Testis (tissue), 3 donors: ENCODE measurements around the gene BSN. TPM values are rescaled to one million over a fixed set of nuclear protein-coding genes. Genes with fewer than 3 reads are reported as not detected.

Experiments
- DNase-seq: peaks from one replicate; pipeline ENCODE4 v3.0.0-alpha.2; 2019
- H3K27ac ChIP-seq, 2 donors: fragments of 200-600 bp; sonication (generic); one replicate each; pipeline ENCODE4 v1.5.1; 2019
- H3K27me3 ChIP-seq: fragments of 200-600 bp; sonication (generic); one replicate; pipeline ENCODE4 v1.5.1; 2019
- H3K36me3 ChIP-seq: fragments of 200-600 bp; sonication (generic); one replicate; pipeline ENCODE4 v1.5.1; 2017; ENCODE audit warnings: low read depth; ENCODE audit errors: missing control alignments
- H3K4me1 ChIP-seq: fragments of 200-600 bp; sonication (generic); one replicate; pipeline ENCODE4 v1.5.1; 2019
- H3K4me3 ChIP-seq, 2 donors: fragments of 200-600 bp; sonication (generic); one replicate each; pipeline ENCODE4 v1.5.1; 2017 to 2019
- H3K9me3 ChIP-seq: fragments of 200-600 bp; sonication (generic); one replicate; pipeline ENCODE4 v1.5.1; 2017
- CTCF ChIP-seq, 3 experiments: fragments of 450-650 bp in 2 of 3; fragments of 200-600 bp in 1 of 3; sonication (generic) in 1 of 3; IDR thresholded peaks; one replicate each; pipeline ENCODE4 v1.5.1; 2016 to 2019; ENCODE audit warnings: antibody characterized with exemption in 3 of 3, mild to moderate bottlenecking in 2 of 3, moderate library complexity in 1 of 3
- POLR2A ChIP-seq: fragments of 450-650 bp; IDR thresholded peaks from one replicate; pipeline ENCODE4 v1.6.1; 2017; ENCODE audit warnings: antibody characterized with exemption, mild to moderate bottlenecking, moderate library complexity
- WGBS, 2 donors: methylation state at CpG; one replicate each; pipeline ENCODE4 v1.1.5; 2018; 5-methylcytosine and 5-hydroxymethylcytosine counted together
- intact Hi-C: fragments of 100-400 bp; cut with DNase I; formaldehyde crosslinking; loops from one replicate; pipeline ENCODE4 v1.15.1; 2023; ENCODE audit warnings: low total_unique reads
- polyA plus RNA-seq: library from polyadenylated mRNA; stranded (reverse); fragments of 350-450 nt; fragmentation: Illumina TruSeq; extraction: RNeasy Lipid Tissue Mini Kit (QIAGEN cat#74804); gene quantifications from one replicate; pipeline ENCODE4 v1.2.3, GENCODE V29; 2014; ENCODE audit warnings: low read depth, low replicate concordance; ENCODE audit not compliant: insufficient read depth
- total RNA-seq, 2 donors: library from RNA; depleted of rRNA; stranded (reverse); fragments of >200 nt; gene quantifications; one replicate each; pipeline ENCODE4 v1.2.3, GENCODE V29; 2016

The BSN gene
- total and polyA plus RNA-seq, 3 donors from 2014 or later = 9.9 to 25.3 (median 18.9) TPM

- Histone ChIP-seq H3K4me1 (no peaks in the 10 kb centered on the region), H3K9me3 (no peaks in the 10 kb centered on the region), H3K4me3 (no peak overlapping the region), H3K27ac (no peak overlapping the region), H3K27me3 (no peaks in the 10 kb centered on the region), H3K36me3 (no peaks in the 10 kb centered on the region)
- intact Hi-C loops = no loop called here
- TF ChIP-seq POLR2A (no peak), CTCF (IDR thresholded peaks at IDR 0.05) (no peak)
- no peak for DNase-seq
- 92 to 100% methylated on average over 6 to 13 of the region's 13 CpGs for WGBS, 2 donors
Observed at GRCh38 chr3:49625071-49625470, 70.8 kb downstream of the BSN start.

DNA sequence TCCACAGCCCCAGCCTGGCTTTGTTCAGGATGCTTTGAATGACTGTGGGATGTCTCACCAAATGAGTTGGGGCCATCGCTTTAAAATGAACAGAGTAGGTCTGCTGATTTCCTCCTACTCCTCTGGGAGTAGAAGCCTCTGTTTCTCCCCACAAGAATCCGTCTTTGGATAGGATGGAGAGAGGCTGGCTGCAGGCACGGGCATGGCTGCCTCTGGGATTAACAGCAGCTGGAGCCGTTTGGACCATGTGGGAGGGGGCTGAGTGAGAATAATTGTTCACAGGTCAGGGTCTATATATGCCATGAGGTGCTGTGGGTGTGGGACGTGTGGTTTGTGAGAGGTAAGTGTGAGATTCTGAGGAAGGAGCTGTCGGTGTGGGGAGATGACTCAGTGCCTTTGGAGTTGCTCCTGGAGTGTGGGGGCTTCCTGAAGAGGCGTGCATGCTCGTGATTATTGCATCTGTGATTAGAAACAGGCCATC is 71.9 kb downstream of the BSN start:
- no peak for DNase-seq
- TF ChIP-seq POLR2A = no peak
- no peak for TF ChIP-seq CTCF (IDR thresholded peaks at IDR 0.05)
- Histone ChIP-seq H3K36me3 (no peaks in the 10 kb centered on the region), H3K9me3 (no peaks in the 10 kb centered on the region), H3K27ac (no peak overlapping the region), H3K27me3 (no peaks in the 10 kb centered on the region), H3K4me1 (no peaks in the 10 kb centered on the region), H3K4me3 (no peak overlapping the region)
- intact Hi-C loops = no loop called here
- 73 to 79% methylated on average over 8 of the region's 8 CpGs for WGBS, 2 donors

DNA sequence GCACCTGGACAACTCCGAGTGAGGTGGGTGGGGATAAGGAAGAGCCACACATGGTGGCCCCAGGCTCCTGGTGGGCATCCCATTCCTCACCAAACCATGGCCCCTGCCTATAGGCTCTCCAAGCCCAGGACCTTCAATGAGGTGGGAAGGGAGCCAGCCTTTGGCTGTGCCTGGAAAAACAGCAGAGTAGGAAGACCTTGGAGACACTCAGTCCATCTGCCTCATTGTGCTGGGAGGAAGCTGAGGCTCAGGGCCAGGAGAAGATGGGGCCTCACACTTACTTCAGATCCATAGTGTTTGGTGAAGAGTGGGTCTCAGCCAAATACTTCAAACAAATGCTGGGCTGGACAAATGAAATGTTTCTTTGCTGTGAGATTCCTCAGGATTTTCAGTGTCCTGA is 72.5 kb downstream of the BSN start:
- H3K36me3 ChIP-seq = no peaks in the 10 kb centered on the region
- no peaks in the 10 kb centered on the region for H3K27me3 ChIP-seq
- no peak for TF ChIP-seq CTCF (IDR thresholded peaks at IDR 0.05)
- no peak for TF ChIP-seq POLR2A
- H3K27ac ChIP-seq = no peak overlapping the region
- no peak overlapping the region for H3K4me3 ChIP-seq
- H3K4me1 ChIP-seq = no peaks in the 10 kb centered on the region
- intact Hi-C loops = no loop called here
- no peaks in the 10 kb centered on the region for H3K9me3 ChIP-seq
- WGBS, 2 donors = 88 to 100% methylated on average over 1 of the region's 1 CpG
- DNase-seq = no peak

DNA sequence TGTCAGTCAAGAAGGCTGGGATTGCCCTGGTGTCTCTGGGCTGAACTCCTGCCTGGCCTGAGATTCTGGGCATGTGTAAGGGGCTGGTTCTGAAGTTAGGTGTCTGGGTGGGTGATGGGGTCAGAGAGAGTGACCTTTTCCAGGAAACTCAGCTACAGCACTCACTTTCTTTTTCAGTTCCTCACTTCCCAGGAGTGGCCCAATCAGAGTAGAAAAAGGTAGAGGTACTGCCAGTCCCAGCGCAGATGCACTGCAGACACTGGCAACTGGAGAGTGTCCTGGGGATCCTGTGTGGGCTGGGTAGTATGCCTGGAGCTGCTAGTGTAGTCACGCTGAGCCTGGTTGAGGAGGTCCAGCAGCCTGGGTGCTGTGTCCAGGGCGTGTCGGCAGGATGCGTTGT is 73.4 kb downstream of the BSN start:
- Histone ChIP-seq H3K4me3 (no peak overlapping the region), H3K27ac (no peak overlapping the region), H3K36me3 (no peaks in the 10 kb centered on the region), H3K4me1 (no peaks in the 10 kb centered on the region), H3K9me3 (no peaks in the 10 kb centered on the region), H3K27me3 (no peaks in the 10 kb centered on the region)
- TF ChIP-seq CTCF (IDR thresholded peaks at IDR 0.05) = no peak
- TF ChIP-seq POLR2A = no peak
- WGBS, 2 donors = 72 to 94% methylated on average over 3 to 5 of the region's 5 CpGs
- intact Hi-C loops = no loop called here
- DNase-seq = no peak

GRCh38 chr3:49628249-49628648 is 74.0 kb downstream of the BSN start:
- no peaks in the 10 kb centered on the region for H3K9me3 ChIP-seq
- WGBS, 2 donors = 82 to 90% methylated on average over 2 of the region's 2 CpGs
- no peaks in the 10 kb centered on the region for H3K27me3 ChIP-seq
- no peak overlapping the region for H3K4me3 ChIP-seq
- no peak overlapping the region for H3K27ac ChIP-seq
- H3K36me3 ChIP-seq = no peaks in the 10 kb centered on the region
- no peaks in the 10 kb centered on the region for H3K4me1 ChIP-seq
- intact Hi-C loops = no loop called here
- TF ChIP-seq CTCF (IDR thresholded peaks at IDR 0.05) (no peak), POLR2A (no peak)
- DNase-seq = no peak
